ENCODE data around the gene CLIP1.
"Not testable (repeated sequence)": the region's sequence is repeated elsewhere in the genome, so short reads cannot be mapped to it uniquely, and the experiment has no call there.

Gene CLIP1

GRCh38 chr12:122422730-122423257 is 325 bp upstream of the CLIP1 start:
- no peak overlapping the region for H3K27ac ChIP-seq (replicated peaks)
- peak overlapping the region; percentile 51 for H3K4me3 ChIP-seq (replicated peaks; ENCODE audit: insufficient read depth, low read length)
- DNase-seq (ENCODE audit: low read depth in 1 of 2, low spot score in 1 of 2), result peak in 1 of 2 experiments; percentile 11
- no peaks in the 10 kb centered on the region for H3K27me3 ChIP-seq (ENCODE audit: insufficient read depth, poor library complexity, severe bottlenecking)
- TF ChIP-seq REST (IDR thresholded peaks at IDR 0.05; ENCODE audit: insufficient replicate concordance, low read depth) (no peak), SPI1 (IDR thresholded peaks at IDR 0.05; ENCODE audit: borderline replicate concordance, low read depth) (no peak), POLR2AphosphoS5 (IDR thresholded peaks at IDR 0.05; ENCODE audit: low read depth) (no peak), CTCF (IDR thresholded peaks at IDR 0.05; ENCODE audit: insufficient read depth, low read length) (no peak)

GRCh38 chr12:122421187-122421820 is 1.2 kb downstream of the CLIP1 start:
- TF ChIP-seq SPI1 (IDR thresholded peaks at IDR 0.05; ENCODE audit: borderline replicate concordance, low read depth) (peak; percentile 59; the same call in 1 of the 2 replicates), POLR2AphosphoS5 (IDR thresholded peaks at IDR 0.05; ENCODE audit: low read depth) (no peak)
- peak in 1 of 2 experiments; percentile 63 for DNase-seq (ENCODE audit: low read depth in 1 of 2, low spot score in 1 of 2)
- Histone ChIP-seq H3K27ac (replicated peaks) (peak overlapping the region; percentile 70), H3K4me3 (replicated peaks; ENCODE audit: insufficient read depth, low read length) (peak overlapping the region; percentile 88), H3K27me3 (ENCODE audit: insufficient read depth, poor library complexity, severe bottlenecking) (no peaks in the 10 kb centered on the region)

GRCh38 chr12:122420471-122421162 is 1.9 kb downstream of the CLIP1 start:
- H3K4me3 ChIP-seq (replicated peaks; ENCODE audit: insufficient read depth, low read length), result peak overlapping the region; percentile 88; the same call in 1 of the 2 replicates
- TF ChIP-seq GABPA (IDR thresholded peaks at IDR 0.05; ENCODE audit: low read depth), result no peak
- TF ChIP-seq CTCF (IDR thresholded peaks at IDR 0.05; ENCODE audit: insufficient read depth, low read length), result no peak
- TF ChIP-seq POLR2AphosphoS5 (IDR thresholded peaks at IDR 0.05; ENCODE audit: low read depth), result no peak
- no peak for TF ChIP-seq REST (IDR thresholded peaks at IDR 0.05; ENCODE audit: insufficient replicate concordance, low read depth)
- no peak for TF ChIP-seq SPI1 (IDR thresholded peaks at IDR 0.05; ENCODE audit: borderline replicate concordance, low read depth)
- H3K27ac ChIP-seq (replicated peaks), result peak overlapping the region; percentile 70
- no peaks in the 10 kb centered on the region for H3K27me3 ChIP-seq (ENCODE audit: insufficient read depth, poor library complexity, severe bottlenecking)
- no peak for DNase-seq (ENCODE audit: low read depth in 1 of 2, low spot score in 1 of 2)

GRCh38 chr12:122419094-122419493 is 3.4 kb downstream of the CLIP1 start:
- not testable (repeated sequence) for H3K4me3 ChIP-seq (replicated peaks; ENCODE audit: insufficient read depth, low read length); H3K27me3 ChIP-seq (ENCODE audit: insufficient read depth, poor library complexity, severe bottlenecking); H3K27ac ChIP-seq (replicated peaks); DNase-seq (ENCODE audit: low read depth in 1 of 2, low spot score in 1 of 2)

- not testable (repeated sequence) for H3K27me3 ChIP-seq (ENCODE audit: insufficient read depth, poor library complexity, severe bottlenecking); H3K4me3 ChIP-seq (replicated peaks; ENCODE audit: insufficient read depth, low read length); H3K27ac ChIP-seq (replicated peaks); DNase-seq (ENCODE audit: low read depth in 1 of 2, low spot score in 1 of 2)
These were observed 6.8 kb downstream of the CLIP1 start for GRCh38 chr12:122415665-122416064.
